WTC11 (cell line): ENCODE measurements around the gene STPG2. TPM values are rescaled to one million over a fixed set of nuclear protein-coding genes. Genes with fewer than 3 reads are reported as not detected.

Experiments used
- ATAC-seq: fragments of 200-7000 bp; cut with Tn5 transposase; 2 replicates; pipeline ENCODE4 v1.10.0; 2021; ENCODE audit warnings: mild to moderate bottlenecking, moderate library complexity
- CTCF ChIA-PET: fragments of 300-600 bp; sonication (Branson Sonifier 250); formaldehyde crosslinking; loops from one replicate; lab custom pipeline; 2021; ENCODE audit warnings: antibody characterized with exemption; lab: Charles Lee
- POLR2A ChIA-PET: fragments of 350-600 bp; sonication (Branson Sonifier 250); formaldehyde crosslinking; loops from one replicate; lab custom pipeline; 2021; ENCODE audit warnings: antibody characterized with exemption; lab: Charles Lee
- DNase-seq: peaks from one replicate; pipeline ENCODE4 v3.0.0; 2021; ENCODE audit warnings: low spot score
- H3K27ac Mint-ChIP-seq: 2 replicates; pipeline ENCODE4 v1.8.0; 2021; ENCODE audit warnings: mixed read lengths
- H3K27me3 Mint-ChIP-seq: 2 replicates; pipeline ENCODE4 v1.8.0; 2021; ENCODE audit warnings: low read depth, mild to moderate bottlenecking, moderate library complexity, mixed read lengths
- H3K36me3 Mint-ChIP-seq: 2 replicates; pipeline ENCODE4 v1.8.0; 2021; ENCODE audit warnings: mixed read lengths
- H3K4me1 Mint-ChIP-seq: 2 replicates; pipeline ENCODE4 v1.8.0; 2022; ENCODE audit warnings: mixed read lengths
- H3K4me3 Mint-ChIP-seq: 2 replicates; pipeline ENCODE4 v1.8.0; 2021; ENCODE audit warnings: mild to moderate bottlenecking, moderate library complexity, mixed read lengths
- H3K9me3 Mint-ChIP-seq: 2 replicates; pipeline ENCODE4 v1.8.0; 2021; ENCODE audit warnings: mixed read lengths
- ATF2 ChIP-seq: sonication (generic); formaldehyde crosslinking; IDR thresholded peaks from 2 replicates; pipeline ENCODE4 v1.8.1; 2022; ENCODE audit warnings: low read depth, missing genetic modification reagents, borderline replicate concordance
- CBFB ChIP-seq: sonication (generic); formaldehyde crosslinking; IDR thresholded peaks from 2 replicates; pipeline ENCODE4 v1.8.1; 2022; ENCODE audit warnings: mild to moderate bottlenecking, low read depth, missing genetic modification reagents
- CTCF ChIP-seq: fragments of 200-600 bp; IDR thresholded peaks from 2 replicates; pipeline ENCODE4 v1.8.0; 2022; ENCODE audit warnings: antibody characterized with exemption
- E2F5 ChIP-seq: sonication (generic); formaldehyde crosslinking; IDR thresholded peaks from 2 replicates; pipeline ENCODE4 v1.8.1; 2022; ENCODE audit warnings: mild to moderate bottlenecking, moderate library complexity, missing genetic modification reagents
- ERG ChIP-seq: fragments of 250-450 bp; sonication (Bioruptor Pico); IDR thresholded peaks from 2 replicates; pipeline ENCODE4 v1.8.0; 2021; ENCODE audit warnings: mild to moderate bottlenecking
- FOXJ3 ChIP-seq: sonication (generic); formaldehyde crosslinking; IDR thresholded peaks from 2 replicates; pipeline ENCODE4 v1.9.0; 2021; ENCODE audit warnings: missing genetic modification reagents, mild to moderate bottlenecking, borderline replicate concordance
- FOXP4 ChIP-seq: sonication (generic); formaldehyde crosslinking; IDR thresholded peaks from 2 replicates; pipeline ENCODE4 v1.8.0; 2022; ENCODE audit warnings: mild to moderate bottlenecking, missing genetic modification reagents
- JUN ChIP-seq: sonication (generic); formaldehyde crosslinking; IDR thresholded peaks from 2 replicates; pipeline ENCODE4 v1.8.0; 2023; ENCODE audit warnings: mild to moderate bottlenecking, missing genetic modification reagents
- NFE2L1 ChIP-seq: sonication (generic); formaldehyde crosslinking; IDR thresholded peaks from 2 replicates; pipeline ENCODE4 v1.8.1; 2023; ENCODE audit warnings: missing genetic modification reagents
- SOX15 ChIP-seq: fragments of 250-450 bp; sonication (Bioruptor Pico); IDR thresholded peaks from 2 replicates; pipeline ENCODE4 v1.9.0; 2021; ENCODE audit warnings: mild to moderate bottlenecking
- STAT6 ChIP-seq: sonication (generic); formaldehyde crosslinking; conservative IDR thresholded peaks from 2 replicates; pipeline ENCODE4 v1.8.1; 2023; ENCODE audit warnings: mild to moderate bottlenecking, low read depth, missing genetic modification reagents, moderate library complexity
- ZNF219 ChIP-seq: sonication (generic); formaldehyde crosslinking; IDR thresholded peaks from 2 replicates; pipeline ENCODE4 v1.8.0; 2023; ENCODE audit warnings: missing genetic modification reagents, mild to moderate bottlenecking, borderline replicate concordance
- ZNF317 ChIP-seq: sonication (generic); formaldehyde crosslinking; IDR thresholded peaks from 2 replicates; pipeline ENCODE4 v1.8.1; 2023; ENCODE audit warnings: low read depth, mild to moderate bottlenecking, moderate library complexity, missing genetic modification reagents, borderline replicate concordance
- ZNF425 ChIP-seq: fragments of 250-450 bp; sonication (Bioruptor Pico); conservative IDR thresholded peaks from 2 replicates; pipeline ENCODE4 v1.9.0; 2021; ENCODE audit warnings: mild to moderate bottlenecking
- total RNA-seq: library from RNA; stranded (reverse); gene quantifications from 3 replicates; pipeline ENCODE4 v1.2.3, GENCODE V29; 2021

The STPG2 gene
- total RNA-seq, 1 experiment from 2014 or later, result 0.17 TPM

GRCh38 chr4:98093662-98094061 lies 49.6 kb downstream of the STPG2 start:
- TF ChIP-seq E2F5, result no peak
- no peak for TF ChIP-seq ZNF317 (CRISPR knock-in tag)
- no peak for TF ChIP-seq ZNF219 (CRISPR knock-in tag)
- TF ChIP-seq ATF2, result no peak
- TF ChIP-seq CBFB (CRISPR knock-in tag), result no peak
- no peak for TF ChIP-seq SOX15 (CRISPR knock-in tag)
- no peak for TF ChIP-seq ZNF425 (CRISPR knock-in tag)
- TF ChIP-seq ERG, result no peak
- no peak for TF ChIP-seq JUN (CRISPR knock-in tag)
- no peak for TF ChIP-seq NFE2L1
- TF ChIP-seq FOXP4 (CRISPR knock-in tag), result no peak
- Mint-ChIP-seq H3K27me3 (no peaks in the 10 kb centered on the region), H3K4me1 (no peaks in the 10 kb centered on the region), H3K4me3 (no peak overlapping the region), H3K27ac (no peak overlapping the region), H3K36me3 (peaks cover 10% of the 10 kb centered on the region), H3K9me3 (peaks cover 13% of the 10 kb centered on the region)
- DNase-seq, result no peak
- ChIA-PET CTCF (interaction anchor here (1.1 to 1.6 kb wide), 2 partner anchors 18 to 47 kb away, joined by 4 to 7 read pairs; no protein-coding TSS in a partner anchor), POLR2A (no interaction called here)
- ATAC-seq, result peak; percentile 44

GRCh38 chr4:98092833-98093439 lies 50.3 kb downstream of the STPG2 start:
- DNase-seq, result no peak

More at GRCh38 chr4:98092833-98093439, 50.3 kb downstream of the STPG2 start:
- H3K4me1 Mint-ChIP-seq, result no peaks in the 10 kb centered on the region
- POLR2A ChIA-PET, result no interaction called here
- no peaks in the 10 kb centered on the region for H3K27me3 Mint-ChIP-seq
- H3K4me3 Mint-ChIP-seq, result no peak overlapping the region
- H3K9me3 Mint-ChIP-seq, result peaks cover 13% of the 10 kb centered on the region
- CTCF ChIA-PET, result interaction anchor here (0.6 to 1.6 kb wide), 12 partner anchors 9 to 639 kb away, joined by 3 to 14 read pairs (median 6); partner anchors contain the start of gene STPG2
- TF ChIP-seq FOXJ3 (CRISPR knock-in tag) (no peak), CTCF (0 out of 2 replicates have a peak, but pooled peaks have one; percentile 22), STAT6 (CRISPR knock-in tag) (no peak)
- ATAC-seq, result no peak
- peaks cover 10% of the 10 kb centered on the region for H3K36me3 Mint-ChIP-seq
- H3K27ac Mint-ChIP-seq, result no peak overlapping the region
